H54 (cell line): ENCODE data around the gene GALE.
"Not testable (repeated sequence)": the region's sequence is repeated elsewhere in the genome, so short reads cannot be mapped to it uniquely, and the experiment has no call there.

ENCODE experiments used
- DNase-seq: peaks from one replicate; pipeline ENCODE4 v3.0.0; 2011; ENCODE audit warnings: low spot score, mixed read lengths; ENCODE audit not compliant: insufficient read length
- FAIRE-seq: peaks from 3 replicates; lab custom pipeline; 2011; peaks lifted over from hg19 to GRCh38; lab: Jason Lieb, UNC
- POLR2A ChIP-seq: IDR thresholded peaks from 2 replicates; pipeline ENCODE4 v1.6.1; 2011; ENCODE audit warnings: low read depth, mild to moderate bottlenecking, low read length

GALE gene

DNA sequence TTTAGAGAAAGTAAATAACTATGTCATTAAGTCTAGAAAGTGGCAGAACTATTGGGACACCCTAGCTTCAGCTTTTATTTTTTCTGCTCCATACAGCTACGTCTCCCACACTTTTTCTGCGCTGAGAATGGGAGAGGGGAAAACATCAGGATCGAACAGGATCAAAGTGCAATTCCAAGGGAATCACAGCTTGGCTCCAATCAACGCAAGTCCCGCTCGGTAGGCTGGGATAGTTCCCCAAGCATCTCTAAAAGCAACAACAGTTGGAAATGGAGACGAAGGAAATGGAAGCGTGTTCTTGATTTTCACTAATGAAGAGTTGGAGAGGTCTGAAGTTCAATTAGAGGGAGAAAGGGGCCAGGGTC, 24.1 kb upstream of the GALE start:
- no peak for DNase-seq
- no peak for FAIRE-seq
- no peak for TF ChIP-seq POLR2A

DNA sequence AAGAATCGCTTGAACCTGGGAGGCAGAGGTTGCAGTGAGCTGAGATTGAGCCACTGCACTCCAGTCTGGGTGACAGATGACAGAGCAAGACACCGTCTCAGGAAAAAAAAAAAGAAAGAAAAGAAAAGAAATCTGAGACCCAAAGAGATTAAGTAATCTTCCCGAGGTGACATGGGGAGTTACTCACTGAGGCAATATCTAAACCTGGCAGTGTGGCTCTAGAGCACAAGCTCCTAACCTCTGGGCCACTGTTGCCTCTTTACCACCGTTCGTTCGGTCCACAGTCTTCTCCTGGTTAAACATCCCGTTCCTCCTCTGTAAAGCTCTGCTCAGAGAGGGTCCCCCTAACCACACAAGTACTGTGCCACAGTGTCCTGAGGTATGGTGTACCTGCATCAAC, 23.2 kb upstream of the GALE start:
- FAIRE-seq (no peak), DNase-seq (no peak)
- no peak for TF ChIP-seq POLR2A

DNA sequence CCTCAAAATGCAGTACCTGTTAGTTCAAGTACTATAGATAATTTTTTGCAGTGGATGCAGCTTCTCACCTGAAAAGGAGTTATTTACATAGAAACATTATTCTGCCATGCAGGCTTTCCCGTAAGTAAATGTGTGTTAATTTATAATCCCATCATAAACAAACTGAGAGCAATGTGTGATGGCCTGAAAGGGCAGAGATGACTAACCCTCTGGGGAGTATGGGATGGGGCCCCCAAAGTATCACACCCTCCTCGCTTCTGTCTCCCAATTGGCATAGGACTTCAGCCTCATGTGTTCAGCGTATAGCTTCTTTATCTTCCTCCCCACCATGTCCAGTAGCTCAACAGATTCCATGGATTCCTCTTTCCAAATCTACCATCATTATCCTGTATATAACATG, 17.1 kb upstream of the GALE start:
- DNase-seq (no peak), FAIRE-seq (no peak)
- no peak for TF ChIP-seq POLR2A

DNA sequence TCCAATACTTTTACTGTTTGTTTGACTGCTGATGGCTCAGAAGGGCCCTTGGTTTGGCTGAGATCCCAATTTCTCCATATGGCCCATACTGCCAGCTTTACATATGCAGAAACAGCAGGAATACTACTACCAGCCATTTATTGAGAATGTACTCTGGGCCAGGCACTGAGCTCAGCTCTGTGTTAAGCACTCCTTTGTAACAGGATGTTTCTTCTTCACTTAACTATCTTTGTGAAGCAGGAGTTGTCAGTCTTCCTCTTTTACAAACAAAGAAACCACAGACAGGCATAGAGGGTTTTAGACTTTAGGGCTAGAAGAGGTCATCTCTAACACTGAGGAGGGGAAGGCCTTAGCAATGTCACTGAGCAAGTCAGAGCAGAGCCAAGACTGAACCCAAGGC, 16.4 kb upstream of the GALE start:
- no peak for TF ChIP-seq POLR2A
- FAIRE-seq = no peak
- no peak for DNase-seq

DNA sequence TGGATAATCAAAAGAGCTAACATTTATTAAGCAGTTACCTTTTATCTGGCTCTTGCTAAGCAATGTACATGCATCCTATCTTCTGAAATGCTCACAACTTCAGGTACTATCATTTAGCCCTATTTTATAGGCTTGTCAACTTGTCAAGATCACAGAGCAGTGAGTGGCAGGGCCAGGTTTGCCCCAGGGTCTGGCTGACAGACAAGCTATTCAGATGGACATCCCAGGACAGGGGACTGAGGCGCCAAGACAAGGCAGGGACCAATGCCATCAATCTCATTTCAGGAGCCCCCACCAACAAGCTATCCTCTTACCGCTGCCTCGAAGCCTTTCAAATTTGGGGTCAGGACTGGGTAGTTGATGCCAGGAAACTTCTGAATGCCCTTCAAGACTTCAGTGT, 15.8 kb upstream of the GALE start:
- TF ChIP-seq POLR2A = no peak
- FAIRE-seq = no peak
- DNase-seq = no peak

DNA sequence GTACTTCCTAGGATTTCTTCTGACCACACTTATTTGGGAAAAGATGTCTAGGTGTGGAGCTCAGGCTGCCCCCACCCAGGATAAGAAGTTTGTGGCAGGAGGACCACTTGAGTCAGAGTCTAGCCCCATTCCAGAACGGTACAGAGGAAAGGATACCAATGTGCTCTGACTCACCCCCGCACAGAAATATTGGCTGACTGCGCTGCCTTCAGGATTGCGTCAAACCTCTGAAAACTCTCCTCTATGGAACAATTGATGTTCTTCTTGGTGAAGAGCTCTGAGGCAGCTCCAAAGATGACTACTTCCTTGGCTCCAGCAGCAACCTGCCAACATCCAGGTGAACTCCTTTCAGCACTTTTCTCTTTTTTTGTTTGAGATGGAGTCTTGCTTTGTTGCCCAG, 13.5 kb upstream of the GALE start:
- DNase-seq (no peak), FAIRE-seq (no peak)
- no peak for TF ChIP-seq POLR2A

DNA sequence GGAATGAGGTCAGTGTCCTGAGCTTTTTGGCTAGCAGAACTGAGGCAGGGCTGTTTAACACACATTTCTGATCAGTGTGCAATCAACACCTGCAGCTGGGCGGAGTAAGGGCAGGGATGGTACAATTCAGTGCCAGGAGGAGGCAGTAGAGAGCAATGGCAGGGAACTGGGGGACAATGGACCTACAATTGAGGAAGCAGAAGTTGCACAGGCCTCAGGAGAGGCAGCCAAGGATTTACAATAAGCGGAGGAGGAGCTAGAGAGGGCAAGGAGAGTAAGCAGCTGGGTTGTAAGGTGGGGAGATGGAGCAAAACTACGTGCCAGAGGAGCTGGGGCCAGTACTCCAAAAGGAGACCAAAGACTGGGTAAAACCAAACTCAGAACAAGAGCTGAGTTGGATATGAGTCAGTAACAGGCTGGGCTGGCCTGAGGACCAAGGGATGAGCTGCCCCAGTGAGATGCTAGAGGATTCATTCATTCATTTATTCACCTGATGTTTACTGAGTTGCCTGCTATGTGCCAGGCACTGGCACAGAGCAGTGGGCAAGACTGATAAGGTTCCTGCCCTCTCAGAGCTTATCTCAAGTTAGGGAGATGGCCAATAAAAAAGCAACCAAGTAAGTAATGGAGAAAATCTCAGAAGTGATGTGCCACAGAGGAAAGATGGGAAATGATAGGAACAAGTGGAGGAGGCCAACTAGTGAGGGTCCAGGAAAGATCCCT, 10.4 kb upstream of the GALE start:
- DNase-seq = no peak
- FAIRE-seq = no peak
- TF ChIP-seq POLR2A = no peak

DNA sequence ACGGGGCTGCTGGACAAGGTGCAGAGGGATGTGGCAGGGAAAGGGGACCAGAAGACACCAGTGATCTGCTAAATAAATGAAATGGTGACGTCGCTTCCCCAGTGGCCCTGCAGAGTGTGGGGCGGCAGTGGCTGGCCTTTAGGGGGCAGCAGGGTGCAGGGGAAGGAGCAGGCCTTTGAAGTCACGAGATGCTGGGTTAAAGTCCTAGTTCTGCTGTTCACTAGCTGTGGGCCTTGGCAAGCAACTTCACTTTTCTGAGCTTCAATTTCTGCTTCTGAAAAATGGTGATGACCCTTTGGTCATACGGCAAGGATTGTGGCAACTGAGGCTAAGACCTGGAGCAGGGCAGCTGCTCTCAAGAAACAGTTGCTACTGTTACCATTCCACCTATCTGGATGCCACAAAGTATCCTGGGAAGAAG, 9.2 kb upstream of the GALE start:
- DNase-seq (no peak), FAIRE-seq (no peak)
- TF ChIP-seq POLR2A = no peak

DNA sequence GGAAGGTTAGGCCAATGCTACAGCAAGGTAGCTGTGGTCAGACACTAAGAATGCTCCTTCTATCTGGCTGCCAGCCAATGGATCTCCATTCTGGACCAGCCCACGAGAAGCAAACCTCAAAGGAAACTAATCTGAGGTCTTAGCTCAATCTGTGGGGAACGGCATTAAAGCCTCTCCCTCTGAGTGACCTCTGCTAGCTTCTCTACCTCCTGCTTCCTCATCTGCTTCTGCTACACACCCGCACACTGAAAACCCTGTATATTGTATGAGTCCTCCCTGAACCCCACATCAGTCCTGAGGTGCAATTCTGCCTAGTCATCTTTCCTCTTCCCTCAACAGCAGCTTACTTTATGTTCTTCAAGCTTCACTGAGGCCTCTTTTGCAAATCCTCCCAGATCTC, 6.9 kb upstream of the GALE start:
- FAIRE-seq = no peak
- no peak for TF ChIP-seq POLR2A
- no peak for DNase-seq

DNA sequence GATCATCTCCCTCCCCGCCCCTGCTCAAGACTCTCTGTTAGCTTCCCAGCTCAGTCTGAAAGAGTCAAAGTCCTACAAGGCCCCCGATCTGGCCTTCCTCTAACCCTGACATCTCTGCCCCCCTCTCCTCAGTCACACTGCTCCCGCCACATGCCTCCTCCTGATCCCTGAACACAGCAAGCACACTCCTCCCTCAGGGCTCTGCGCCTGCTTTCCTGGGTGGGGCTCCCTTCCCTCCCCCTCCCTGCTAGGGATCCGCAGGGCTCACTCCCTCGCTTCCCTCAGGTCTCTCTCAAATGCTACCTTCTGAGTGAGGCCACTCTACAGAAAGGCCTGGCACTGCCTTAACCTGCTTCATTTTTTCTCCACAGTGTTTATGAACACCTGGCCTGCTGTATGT, 5.7 kb upstream of the GALE start:
- TF ChIP-seq POLR2A = no peak
- DNase-seq = no peak
- no peak for FAIRE-seq

DNA sequence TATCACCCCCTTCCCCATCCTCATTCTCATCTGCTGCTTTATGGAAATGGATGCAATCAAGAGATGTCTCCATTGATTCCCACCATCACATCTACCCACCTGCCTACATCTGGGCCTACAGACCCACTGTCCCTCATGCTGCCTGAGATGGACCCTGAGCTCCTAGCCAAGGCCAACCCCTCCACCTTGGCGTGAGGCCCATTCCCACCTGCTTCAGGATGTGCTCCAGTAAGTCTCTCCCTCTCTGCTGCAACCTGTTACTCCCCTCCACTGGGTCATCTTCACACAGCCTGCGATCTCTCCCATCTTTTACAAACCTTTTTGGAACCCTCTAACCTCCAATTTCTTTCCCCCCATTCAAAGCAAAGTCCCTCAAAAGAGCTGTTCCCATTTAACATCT, 4.5 kb upstream of the GALE start:
- DNase-seq = no peak
- FAIRE-seq = no peak
- TF ChIP-seq POLR2A = no peak

DNA sequence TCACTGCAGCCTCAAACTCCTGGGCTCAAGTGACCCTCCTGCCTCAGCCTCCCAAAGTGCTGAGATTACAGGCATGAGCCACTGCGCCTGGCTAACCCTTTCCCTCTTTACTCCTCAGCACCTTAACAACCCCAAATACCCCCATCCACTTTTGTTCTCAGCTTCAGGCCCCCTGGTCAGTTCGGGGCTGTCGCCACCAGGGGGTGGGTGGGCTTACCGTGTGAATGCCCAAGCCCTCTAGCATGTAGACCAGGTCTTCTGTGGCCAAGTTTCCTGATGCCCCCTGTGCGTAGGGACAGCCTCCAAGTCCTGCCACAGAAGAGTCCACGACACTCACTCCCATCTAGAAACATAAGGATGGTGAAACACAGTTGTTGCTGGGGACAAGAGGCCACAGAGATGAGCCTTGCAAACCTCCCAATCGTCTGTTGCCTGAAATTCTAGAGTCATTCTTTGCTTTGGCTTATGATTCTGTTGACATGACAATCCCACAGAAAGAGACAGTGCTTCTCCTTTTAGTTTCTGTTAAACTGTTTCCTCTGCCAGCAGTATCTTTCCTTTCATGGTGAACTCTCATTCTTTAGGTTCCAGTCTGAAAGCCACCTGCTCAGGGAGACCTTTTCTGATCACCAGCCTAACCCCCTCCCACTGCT, 3.8 kb upstream of the GALE start:
- FAIRE-seq (no peak), DNase-seq (no peak)
- TF ChIP-seq POLR2A = no peak

DNA sequence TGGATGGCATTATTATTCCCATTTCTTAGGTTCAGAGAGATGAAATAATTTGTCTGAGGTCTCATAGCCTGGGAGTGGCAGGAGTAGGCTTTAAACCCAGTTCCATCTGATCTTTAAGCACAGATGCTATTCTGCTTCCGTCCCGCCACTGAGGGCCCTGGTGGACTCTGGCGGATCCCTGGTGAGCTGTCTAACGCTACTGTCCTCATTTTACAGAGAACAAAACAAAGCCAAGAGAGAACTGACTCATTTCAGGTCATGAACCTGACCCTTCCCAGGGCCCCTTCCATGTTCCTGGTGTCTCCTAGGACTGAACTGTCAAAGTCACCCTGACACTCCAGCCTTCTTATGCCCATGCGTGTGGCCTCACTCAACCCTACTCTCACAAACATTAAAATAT, 3.1 kb upstream of the GALE start:
- TF ChIP-seq POLR2A = no peak
- FAIRE-seq (no peak), DNase-seq (no peak)

DNA sequence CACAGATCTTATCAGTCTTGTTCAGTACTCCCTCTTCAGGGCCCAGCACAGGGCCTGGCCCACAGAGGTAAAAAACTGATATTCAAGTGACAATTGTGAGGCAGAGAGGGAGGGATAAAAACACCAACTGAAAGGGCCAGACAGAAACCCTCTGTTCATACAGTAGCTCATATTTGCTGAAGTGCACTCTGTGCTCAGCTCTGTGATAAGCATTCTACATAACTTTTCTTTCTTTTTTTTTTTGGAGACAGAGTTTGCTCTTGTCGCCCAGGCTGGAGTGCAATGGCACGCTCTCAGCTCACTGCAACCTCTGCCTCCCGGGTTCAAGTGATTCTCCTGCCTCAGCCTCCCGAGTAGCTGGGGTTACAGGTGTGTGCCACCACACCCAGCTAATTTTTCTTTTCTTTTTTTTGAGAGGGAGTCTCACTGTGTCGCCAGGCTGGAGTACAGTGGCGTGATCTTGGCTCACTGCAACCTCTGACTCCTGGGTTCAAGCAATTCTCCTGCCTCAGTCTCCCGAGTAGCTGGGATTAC, 2.3 kb upstream of the GALE start:
- FAIRE-seq, DNase-seq: not testable (repeated sequence)

DNA sequence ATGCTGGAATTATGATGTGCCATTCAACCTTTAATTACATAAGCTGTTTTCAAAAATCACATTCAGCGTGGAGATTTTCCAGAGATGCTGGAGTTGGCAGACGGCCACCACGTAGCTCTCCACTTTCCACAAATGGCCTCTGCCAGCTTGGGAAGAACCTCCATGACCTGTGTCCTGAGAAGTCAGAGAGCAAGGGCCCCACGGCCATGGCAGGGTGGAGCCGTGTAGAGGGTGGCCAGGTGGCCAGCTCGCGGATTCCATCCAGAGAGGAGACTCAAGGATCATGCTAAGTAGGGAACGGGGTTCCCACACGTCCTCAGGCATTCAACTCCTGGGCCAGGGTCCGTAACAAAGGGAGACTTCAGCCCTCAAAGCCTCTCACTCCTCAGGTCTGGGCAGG, 1.3 kb upstream of the GALE start:
- DNase-seq (no peak), FAIRE-seq (no peak)
- no peak for TF ChIP-seq POLR2A
